Breast epithelium (tissue), 3 donors: Measurements from ENCODE around the gene ZSCAN4.

Experiments used
- POLR2AphosphoS5 ChIP-seq, 3 donors: sonication (generic); formaldehyde crosslinking; IDR thresholded peaks; one replicate each; pipeline ENCODE4 v1.6.1; 2017; ENCODE audit warnings: antibody characterized with exemption in 3 of 3
- TF ChIP-seq, protein P1 (sequence below), 3 donors: fragments of 450-650 bp; IDR thresholded peaks; one replicate each; pipeline ENCODE4 v1.5.1; 2016 to 2017; ENCODE audit warnings: antibody characterized with exemption in 3 of 3, mild to moderate bottlenecking in 3 of 3, moderate library complexity in 3 of 3

DNA sequence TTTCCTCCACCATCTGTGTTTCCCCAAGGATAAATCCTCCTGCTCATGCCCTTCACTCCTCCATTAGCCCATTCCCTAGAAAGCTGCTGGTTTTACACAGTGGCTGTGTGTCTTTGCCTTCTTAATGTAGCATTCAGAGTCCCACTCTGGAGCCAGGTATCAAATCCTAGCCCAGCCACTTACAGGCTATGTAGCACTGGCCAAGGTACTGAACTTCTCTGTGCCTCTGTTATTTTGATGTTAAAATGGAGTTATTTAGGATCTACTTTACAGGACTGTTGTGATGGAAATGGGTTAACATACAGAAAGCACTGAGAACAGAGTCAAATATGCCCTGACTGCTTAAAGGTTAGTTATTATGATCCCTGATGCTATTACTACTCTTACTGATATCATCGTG, 1.5 kb upstream of the ZSCAN4 start:
- TF ChIP-seq POLR2AphosphoS5 (IDR thresholded peaks at IDR 0.05), result no peak
- TF ChIP-seq, protein P1, sequence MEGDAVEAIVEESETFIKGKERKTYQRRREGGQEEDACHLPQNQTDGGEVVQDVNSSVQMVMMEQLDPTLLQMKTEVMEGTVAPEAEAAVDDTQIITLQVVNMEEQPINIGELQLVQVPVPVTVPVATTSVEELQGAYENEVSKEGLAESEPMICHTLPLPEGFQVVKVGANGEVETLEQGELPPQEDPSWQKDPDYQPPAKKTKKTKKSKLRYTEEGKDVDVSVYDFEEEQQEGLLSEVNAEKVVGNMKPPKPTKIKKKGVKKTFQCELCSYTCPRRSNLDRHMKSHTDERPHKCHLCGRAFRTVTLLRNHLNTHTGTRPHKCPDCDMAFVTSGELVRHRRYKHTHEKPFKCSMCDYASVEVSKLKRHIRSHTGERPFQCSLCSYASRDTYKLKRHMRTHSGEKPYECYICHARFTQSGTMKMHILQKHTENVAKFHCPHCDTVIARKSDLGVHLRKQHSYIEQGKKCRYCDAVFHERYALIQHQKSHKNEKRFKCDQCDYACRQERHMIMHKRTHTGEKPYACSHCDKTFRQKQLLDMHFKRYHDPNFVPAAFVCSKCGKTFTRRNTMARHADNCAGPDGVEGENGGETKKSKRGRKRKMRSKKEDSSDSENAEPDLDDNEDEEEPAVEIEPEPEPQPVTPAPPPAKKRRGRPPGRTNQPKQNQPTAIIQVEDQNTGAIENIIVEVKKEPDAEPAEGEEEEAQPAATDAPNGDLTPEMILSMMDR (IDR thresholded peaks at IDR 0.05), result no peak
